Esophagus squamous epithelium (tissue), 4 donors: ENCODE data around the gene ACAA1.

ENCODE experiments used
- POLR2A ChIP-seq, 4 donors: fragments of 450-650 bp; IDR thresholded peaks; one replicate each; pipeline ENCODE4 v1.6.1; 2017; ENCODE audit warnings: antibody characterized with exemption in 4 of 4, mild to moderate bottlenecking in 4 of 4, moderate library complexity in 3 of 4
- TF ChIP-seq, protein P1 (sequence below), 6 experiments: fragments of 450-650 bp in 4 of 6; fragments of 200-600 bp in 2 of 6; sonication (generic) in 2 of 6; IDR thresholded peaks; one replicate each; pipeline ENCODE4 v1.5.1; 2016 to 2019; ENCODE audit warnings: antibody characterized with exemption in 6 of 6, mild to moderate bottlenecking in 4 of 6, moderate library complexity in 4 of 6

DNA sequence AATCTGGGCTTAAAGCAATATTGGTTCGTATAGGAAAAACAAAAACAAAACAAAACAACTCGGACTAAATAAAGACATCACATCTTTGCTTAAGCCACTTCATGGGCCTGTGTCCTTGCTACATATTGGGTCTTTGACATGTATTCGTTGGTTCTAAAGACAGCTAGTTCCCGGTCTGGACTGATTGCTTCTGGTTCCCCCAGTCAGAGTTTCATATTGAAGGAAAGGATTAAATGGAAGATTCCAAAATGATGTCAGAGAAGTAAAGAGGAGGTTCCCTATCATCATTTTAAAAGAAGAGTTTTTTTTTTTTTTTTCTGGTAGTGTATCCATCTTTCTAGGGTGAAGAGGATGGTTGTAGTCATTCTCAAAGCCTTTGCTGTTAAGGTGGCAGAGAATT, 30.7 kb upstream of the ACAA1 start:
- TF ChIP-seq, protein P1, sequence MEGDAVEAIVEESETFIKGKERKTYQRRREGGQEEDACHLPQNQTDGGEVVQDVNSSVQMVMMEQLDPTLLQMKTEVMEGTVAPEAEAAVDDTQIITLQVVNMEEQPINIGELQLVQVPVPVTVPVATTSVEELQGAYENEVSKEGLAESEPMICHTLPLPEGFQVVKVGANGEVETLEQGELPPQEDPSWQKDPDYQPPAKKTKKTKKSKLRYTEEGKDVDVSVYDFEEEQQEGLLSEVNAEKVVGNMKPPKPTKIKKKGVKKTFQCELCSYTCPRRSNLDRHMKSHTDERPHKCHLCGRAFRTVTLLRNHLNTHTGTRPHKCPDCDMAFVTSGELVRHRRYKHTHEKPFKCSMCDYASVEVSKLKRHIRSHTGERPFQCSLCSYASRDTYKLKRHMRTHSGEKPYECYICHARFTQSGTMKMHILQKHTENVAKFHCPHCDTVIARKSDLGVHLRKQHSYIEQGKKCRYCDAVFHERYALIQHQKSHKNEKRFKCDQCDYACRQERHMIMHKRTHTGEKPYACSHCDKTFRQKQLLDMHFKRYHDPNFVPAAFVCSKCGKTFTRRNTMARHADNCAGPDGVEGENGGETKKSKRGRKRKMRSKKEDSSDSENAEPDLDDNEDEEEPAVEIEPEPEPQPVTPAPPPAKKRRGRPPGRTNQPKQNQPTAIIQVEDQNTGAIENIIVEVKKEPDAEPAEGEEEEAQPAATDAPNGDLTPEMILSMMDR (IDR thresholded peaks at IDR 0.05) = no peak
- no peak for TF ChIP-seq POLR2A (IDR thresholded peaks at IDR 0.05)
